Liver (tissue), 3 donors: ENCODE data around the gene SNX32.

Experiments
- TAF1 ChIP-seq: conservative IDR thresholded peaks from 2 replicates; pipeline ENCODE4 v1.6.1; 2016; ENCODE audit warnings: antibody characterized with exemption, mild to moderate bottlenecking
- TF ChIP-seq, protein P1 (sequence below): IDR thresholded peaks from 2 replicates; pipeline ENCODE4 v1.6.1; 2016; ENCODE audit warnings: antibody characterized with exemption, mild to moderate bottlenecking
- TF ChIP-seq, protein P2 (sequence below): fragments of 150-350 bp; IDR thresholded peaks from 2 replicates; pipeline ENCODE4 v1.5.1; 2017; ENCODE audit warnings: improper control_type of control experiment, low read depth, low read length; ENCODE audit not compliant: missing input control
- TF ChIP-seq, protein P3 (sequence below): IDR thresholded peaks from 2 replicates; pipeline ENCODE4 v1.6.1; 2016; ENCODE audit warnings: antibody characterized with exemption
- TF ChIP-seq, protein P4 (sequence below): IDR thresholded peaks from 2 replicates; pipeline ENCODE4 v1.6.1; 2016; ENCODE audit warnings: antibody characterized with exemption
- donor health status: healthy.
- donor health status: healthy.

DNA sequence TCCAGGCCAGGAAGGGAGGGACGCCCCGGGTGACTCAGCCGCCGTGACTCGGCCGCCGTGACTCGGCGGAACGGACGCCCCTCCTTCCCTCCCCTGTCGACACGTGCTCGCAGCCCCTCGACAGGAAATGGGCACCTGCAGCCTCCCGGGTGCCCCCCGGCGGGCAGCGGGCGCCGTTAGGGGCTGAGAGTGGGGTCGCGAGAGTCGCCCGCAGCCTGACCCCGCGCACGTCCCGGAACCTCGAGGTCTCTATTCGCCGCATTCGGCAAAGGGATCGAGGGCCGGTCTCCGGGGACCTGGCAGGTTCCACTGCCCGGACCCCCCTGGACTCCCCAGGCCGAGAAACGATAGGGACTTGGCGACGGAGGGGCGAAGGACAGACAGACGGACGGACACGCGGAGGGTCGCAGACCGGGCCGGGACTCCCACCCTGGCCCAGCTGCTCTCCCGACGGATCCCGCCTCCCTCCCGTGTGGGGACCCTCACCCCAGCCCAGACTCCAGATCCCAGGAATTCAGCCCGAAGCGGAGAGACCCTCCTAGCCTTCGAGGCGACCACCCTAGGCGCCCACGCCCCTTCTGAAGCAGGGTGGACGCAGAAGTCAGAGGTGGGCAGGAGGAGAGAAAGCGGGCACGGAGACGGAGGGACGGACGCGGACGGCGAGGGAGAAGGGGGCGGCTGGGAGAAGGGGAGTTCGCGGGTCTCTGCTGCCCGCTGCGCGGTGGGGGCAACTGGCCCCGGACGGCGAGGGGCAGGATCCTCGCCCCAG lies 65.8 kb downstream of the SNX32 start:
- TF ChIP-seq, protein P1, sequence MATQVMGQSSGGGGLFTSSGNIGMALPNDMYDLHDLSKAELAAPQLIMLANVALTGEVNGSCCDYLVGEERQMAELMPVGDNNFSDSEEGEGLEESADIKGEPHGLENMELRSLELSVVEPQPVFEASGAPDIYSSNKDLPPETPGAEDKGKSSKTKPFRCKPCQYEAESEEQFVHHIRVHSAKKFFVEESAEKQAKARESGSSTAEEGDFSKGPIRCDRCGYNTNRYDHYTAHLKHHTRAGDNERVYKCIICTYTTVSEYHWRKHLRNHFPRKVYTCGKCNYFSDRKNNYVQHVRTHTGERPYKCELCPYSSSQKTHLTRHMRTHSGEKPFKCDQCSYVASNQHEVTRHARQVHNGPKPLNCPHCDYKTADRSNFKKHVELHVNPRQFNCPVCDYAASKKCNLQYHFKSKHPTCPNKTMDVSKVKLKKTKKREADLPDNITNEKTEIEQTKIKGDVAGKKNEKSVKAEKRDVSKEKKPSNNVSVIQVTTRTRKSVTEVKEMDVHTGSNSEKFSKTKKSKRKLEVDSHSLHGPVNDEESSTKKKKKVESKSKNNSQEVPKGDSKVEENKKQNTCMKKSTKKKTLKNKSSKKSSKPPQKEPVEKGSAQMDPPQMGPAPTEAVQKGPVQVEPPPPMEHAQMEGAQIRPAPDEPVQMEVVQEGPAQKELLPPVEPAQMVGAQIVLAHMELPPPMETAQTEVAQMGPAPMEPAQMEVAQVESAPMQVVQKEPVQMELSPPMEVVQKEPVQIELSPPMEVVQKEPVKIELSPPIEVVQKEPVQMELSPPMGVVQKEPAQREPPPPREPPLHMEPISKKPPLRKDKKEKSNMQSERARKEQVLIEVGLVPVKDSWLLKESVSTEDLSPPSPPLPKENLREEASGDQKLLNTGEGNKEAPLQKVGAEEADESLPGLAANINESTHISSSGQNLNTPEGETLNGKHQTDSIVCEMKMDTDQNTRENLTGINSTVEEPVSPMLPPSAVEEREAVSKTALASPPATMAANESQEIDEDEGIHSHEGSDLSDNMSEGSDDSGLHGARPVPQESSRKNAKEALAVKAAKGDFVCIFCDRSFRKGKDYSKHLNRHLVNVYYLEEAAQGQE: no peak
- TF ChIP-seq, protein P2, sequence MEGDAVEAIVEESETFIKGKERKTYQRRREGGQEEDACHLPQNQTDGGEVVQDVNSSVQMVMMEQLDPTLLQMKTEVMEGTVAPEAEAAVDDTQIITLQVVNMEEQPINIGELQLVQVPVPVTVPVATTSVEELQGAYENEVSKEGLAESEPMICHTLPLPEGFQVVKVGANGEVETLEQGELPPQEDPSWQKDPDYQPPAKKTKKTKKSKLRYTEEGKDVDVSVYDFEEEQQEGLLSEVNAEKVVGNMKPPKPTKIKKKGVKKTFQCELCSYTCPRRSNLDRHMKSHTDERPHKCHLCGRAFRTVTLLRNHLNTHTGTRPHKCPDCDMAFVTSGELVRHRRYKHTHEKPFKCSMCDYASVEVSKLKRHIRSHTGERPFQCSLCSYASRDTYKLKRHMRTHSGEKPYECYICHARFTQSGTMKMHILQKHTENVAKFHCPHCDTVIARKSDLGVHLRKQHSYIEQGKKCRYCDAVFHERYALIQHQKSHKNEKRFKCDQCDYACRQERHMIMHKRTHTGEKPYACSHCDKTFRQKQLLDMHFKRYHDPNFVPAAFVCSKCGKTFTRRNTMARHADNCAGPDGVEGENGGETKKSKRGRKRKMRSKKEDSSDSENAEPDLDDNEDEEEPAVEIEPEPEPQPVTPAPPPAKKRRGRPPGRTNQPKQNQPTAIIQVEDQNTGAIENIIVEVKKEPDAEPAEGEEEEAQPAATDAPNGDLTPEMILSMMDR: no peak
- TF ChIP-seq, protein P3, sequence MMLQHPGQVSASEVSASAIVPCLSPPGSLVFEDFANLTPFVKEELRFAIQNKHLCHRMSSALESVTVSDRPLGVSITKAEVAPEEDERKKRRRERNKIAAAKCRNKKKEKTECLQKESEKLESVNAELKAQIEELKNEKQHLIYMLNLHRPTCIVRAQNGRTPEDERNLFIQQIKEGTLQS: no peak
- TF ChIP-seq, protein P4, sequence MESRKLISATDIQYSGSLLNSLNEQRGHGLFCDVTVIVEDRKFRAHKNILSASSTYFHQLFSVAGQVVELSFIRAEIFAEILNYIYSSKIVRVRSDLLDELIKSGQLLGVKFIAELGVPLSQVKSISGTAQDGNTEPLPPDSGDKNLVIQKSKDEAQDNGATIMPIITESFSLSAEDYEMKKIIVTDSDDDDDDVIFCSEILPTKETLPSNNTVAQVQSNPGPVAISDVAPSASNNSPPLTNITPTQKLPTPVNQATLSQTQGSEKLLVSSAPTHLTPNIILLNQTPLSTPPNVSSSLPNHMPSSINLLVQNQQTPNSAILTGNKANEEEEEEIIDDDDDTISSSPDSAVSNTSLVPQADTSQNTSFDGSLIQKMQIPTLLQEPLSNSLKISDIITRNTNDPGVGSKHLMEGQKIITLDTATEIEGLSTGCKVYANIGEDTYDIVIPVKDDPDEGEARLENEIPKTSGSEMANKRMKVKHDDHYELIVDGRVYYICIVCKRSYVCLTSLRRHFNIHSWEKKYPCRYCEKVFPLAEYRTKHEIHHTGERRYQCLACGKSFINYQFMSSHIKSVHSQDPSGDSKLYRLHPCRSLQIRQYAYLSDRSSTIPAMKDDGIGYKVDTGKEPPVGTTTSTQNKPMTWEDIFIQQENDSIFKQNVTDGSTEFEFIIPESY: no peak
- no peak for TF ChIP-seq TAF1
